ENCODE data around the gene FES. TPM values are rescaled to one million over a fixed set of nuclear protein-coding genes. Genes with fewer than 3 reads are reported as not detected.

The FES gene
- total RNA-seq, 1 donor from 2014 or later: 55.8 TPM

DNA sequence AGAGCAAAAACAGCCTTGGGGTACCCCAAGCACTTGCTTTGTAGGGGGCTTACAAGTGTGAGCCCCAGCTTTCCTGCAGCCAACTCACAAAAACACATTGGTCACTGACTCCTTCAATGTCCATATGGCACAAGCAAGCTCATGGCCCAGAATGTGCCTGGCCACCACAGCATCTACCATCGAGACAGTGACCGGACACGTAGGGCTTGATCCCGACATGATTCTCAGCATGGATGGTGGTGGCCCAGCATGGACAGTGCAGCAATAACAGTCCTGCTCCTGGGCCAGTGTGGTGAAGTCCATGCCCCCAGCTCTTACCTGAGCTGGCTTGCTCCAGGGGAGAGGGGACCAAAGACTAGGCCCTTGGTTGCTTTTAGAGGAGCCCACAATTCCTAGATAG lies 56.7 kb downstream of the FES start:
- H3K36me3 Mint-ChIP-seq (ENCODE audit: low read depth): peaks cover 68% of the 10 kb centered on the region
- H3K9me3 Mint-ChIP-seq: no peaks in the 10 kb centered on the region
- intact Hi-C loops (cut with micrococcal nuclease): no loop called here
- H3K4me1 Mint-ChIP-seq (ENCODE audit: low read depth): peaks cover 8% of the 10 kb centered on the region
- no peak overlapping the region for H3K27ac Mint-ChIP-seq
- H3K4me3 Mint-ChIP-seq (ENCODE audit: low read depth): no peak overlapping the region
- no peak for DNase-seq (ENCODE audit: low spot score)
- no peaks in the 10 kb centered on the region for H3K27me3 Mint-ChIP-seq (ENCODE audit: low read depth)

DNA sequence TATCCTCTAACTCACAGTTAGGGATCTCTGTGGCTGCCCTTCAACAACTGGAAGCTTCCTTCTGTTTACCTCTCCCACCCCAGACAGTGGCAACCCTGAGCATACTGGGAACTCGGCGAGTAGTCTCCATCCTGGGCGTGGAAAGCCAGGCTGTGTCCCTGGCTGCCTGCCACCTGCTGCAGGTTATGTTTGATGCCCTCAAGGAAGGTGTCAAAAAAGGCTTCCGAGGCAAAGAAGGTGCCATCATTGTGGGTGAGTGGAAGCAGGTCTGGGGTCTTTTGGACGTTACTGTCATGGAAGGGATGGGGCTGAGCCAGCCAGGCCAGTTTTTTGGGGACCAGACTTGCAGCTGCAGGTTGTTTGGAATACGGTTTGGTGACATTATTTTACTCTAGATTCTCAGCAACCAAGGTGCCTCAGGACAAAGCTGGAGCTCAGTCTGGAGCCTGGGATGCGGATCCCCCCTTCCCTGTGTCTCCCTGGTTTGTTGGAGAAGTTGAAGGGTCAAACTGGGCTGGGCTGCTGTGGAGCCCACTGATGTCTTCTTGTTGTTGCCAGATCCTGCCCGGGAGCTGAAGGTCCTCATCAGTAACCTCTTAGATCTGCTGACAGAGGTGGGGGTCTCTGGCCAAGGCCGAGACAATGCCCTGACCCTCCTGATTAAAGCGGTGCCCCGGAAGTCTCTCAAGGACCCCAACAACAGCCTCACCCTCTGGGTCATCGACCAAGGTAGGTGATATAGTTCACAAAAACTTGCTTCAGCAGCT lies 58.2 kb downstream of the FES start:
- intact Hi-C loops (cut with micrococcal nuclease): no loop called here
- DNase-seq (ENCODE audit: low spot score): no peak
- H3K27me3 Mint-ChIP-seq (ENCODE audit: low read depth): no peaks in the 10 kb centered on the region
- H3K4me1 Mint-ChIP-seq (ENCODE audit: low read depth): no peaks in the 10 kb centered on the region
- H3K9me3 Mint-ChIP-seq: no peaks in the 10 kb centered on the region
- H3K27ac Mint-ChIP-seq: no peak overlapping the region
- H3K36me3 Mint-ChIP-seq (ENCODE audit: low read depth): peaks cover 69% of the 10 kb centered on the region
- H3K4me3 Mint-ChIP-seq (ENCODE audit: low read depth): no peak overlapping the region

DNA sequence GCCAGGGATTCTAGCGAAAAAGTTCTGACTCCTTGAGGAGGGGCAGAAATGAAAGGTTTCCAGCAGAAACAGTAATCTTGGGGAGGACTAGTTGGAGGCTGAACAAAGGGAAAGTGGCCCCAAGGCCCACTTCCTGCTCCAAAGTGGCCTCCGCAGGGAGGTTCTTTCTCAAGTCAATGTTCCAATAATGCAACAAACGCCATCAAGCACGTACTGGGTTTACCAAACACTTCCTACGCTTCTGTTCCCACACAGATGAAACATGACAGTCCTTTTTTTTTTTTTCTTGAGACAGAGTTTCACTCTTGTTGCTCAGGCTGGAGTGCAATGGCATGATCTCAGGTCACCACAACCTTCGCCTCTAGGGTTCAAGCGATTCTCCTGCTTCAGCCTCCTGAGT lies 60.8 kb downstream of the FES start:
- Mint-ChIP-seq H3K36me3 (ENCODE audit: low read depth) (peaks cover 77% of the 10 kb centered on the region), H3K27me3 (ENCODE audit: low read depth) (no peaks in the 10 kb centered on the region), H3K9me3 (no peaks in the 10 kb centered on the region)

More for the DNA sequence above, 60.8 kb downstream of the FES start:
- Mint-ChIP-seq H3K4me1 (ENCODE audit: low read depth) (no peaks in the 10 kb centered on the region), H3K27ac (no peak overlapping the region), H3K4me3 (ENCODE audit: low read depth) (no peak overlapping the region)
- intact Hi-C loops (cut with micrococcal nuclease): no loop called here
- no peak for DNase-seq (ENCODE audit: low spot score)

Other genes with a start within 250 kb of the FES start
- 58.9 and 65.3 TPM in 2 replicates for gene BLM, start 167.2 kb upstream of the FES start, total RNA-seq
- 564 and 570 TPM in 2 replicates for gene FURIN, start 15.9 kb upstream of the FES start, total RNA-seq
- 200 and 201 TPM in 2 replicates for gene MAN2A2, start 18.8 kb downstream of the FES start, total RNA-seq
- 38.6 and 43.0 TPM in 2 replicates for gene HDDC3, start 48.0 kb downstream of the FES start, total RNA-seq
- gene UNC45A, start 50.8 kb downstream of the FES start, total RNA-seq: 74.1 and 75.7 TPM in 2 replicates
- 30.1 and 31.0 TPM in 2 replicates for gene RCCD1, start 70.4 kb downstream of the FES start, total RNA-seq
- 91.8 and 95.2 TPM in 2 replicates for gene PRC1, start 110.0 kb downstream of the FES start, total RNA-seq
- gene VPS33B, start 138.1 kb downstream of the FES start, total RNA-seq: 19.2 and 22.4 TPM in 2 replicates
- gene SV2B, start 215.8 kb downstream of the FES start, total RNA-seq: 0.02 TPM in 2 replicates

Measured in activated T-helper 2 cell treated with anti-CD3 and anti-CD28 coated beads, Interferon-gamma antibody, Interleukin-2, Interleukin-4, amounts not matched to agents 10 μg/mL and 5 μg/mL and 100 μg/mL, durations not matched to agents 14 hours and 24 hours and 36 hours (primary cell).